ENCODE data around the gene MEIS1. TPM values are rescaled to one million over a fixed set of nuclear protein-coding genes. Genes with fewer than 3 reads are reported as not detected.
"Not testable (repeated sequence)": the region's sequence is repeated elsewhere in the genome, so short reads cannot be mapped to it uniquely, and the experiment has no call there.

Gene MEIS1
- total and polyA plus RNA-seq, 12 donors: 24.8 to 63.8 (median 38.6) TPM

DNA sequence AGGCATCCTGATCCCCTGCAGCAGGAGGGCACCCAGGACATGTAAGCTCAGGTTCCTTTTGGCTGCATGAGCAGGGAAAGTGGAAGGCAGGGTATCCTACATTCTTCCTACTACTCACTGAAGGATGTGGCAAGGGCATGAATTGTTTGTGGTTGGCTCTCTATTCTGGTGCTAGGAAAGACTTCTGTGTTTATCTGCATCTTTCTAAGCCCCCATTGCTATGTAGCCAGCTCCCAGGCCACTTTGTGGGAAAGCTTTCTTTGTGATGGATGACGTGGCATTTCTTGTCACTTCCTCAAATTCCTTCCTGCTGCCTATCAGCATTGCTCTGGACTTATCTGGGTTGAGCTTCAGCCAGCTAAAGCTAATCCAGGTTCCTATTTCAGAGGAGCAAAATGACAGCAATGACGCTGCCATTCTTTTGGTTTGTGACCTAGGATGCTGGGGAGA lies 46.2 kb downstream of the MEIS1 start:
- Histone ChIP-seq H3K27me3 (no peaks in the 10 kb centered on the region), H3K27ac (peak overlapping the region in 9 of 10 donors; percentile 24 to 74 (median 54)), H3K9me3 (peaks cover 0 to 10% (median 0%) of the 10 kb centered on the region in 11 donors), H3K4me3 (no peak overlapping the region), H3K36me3 (peaks cover 0 to 9% (median 0%) of the 10 kb centered on the region in 9 donors), H3K4me1 (peaks cover 2 to 55% (median 49%) of the 10 kb centered on the region in 9 donors)
- ATAC-seq (peak in 7 of 8 donors; percentile 56 to 86 (median 75)), DNase-seq (peak in 1 of 2 donors; percentile 43)
- 8 to 16% methylated on average over 2 of the region's 2 CpGs for WGBS, 2 donors
- intact Hi-C loops (cut with DNase I): loop anchor here in 1 of 10 donors (5.0 kb wide), 1 partner anchor 34 kb away; no protein-coding TSS in a partner anchor
- TF ChIP-seq, protein P1, sequence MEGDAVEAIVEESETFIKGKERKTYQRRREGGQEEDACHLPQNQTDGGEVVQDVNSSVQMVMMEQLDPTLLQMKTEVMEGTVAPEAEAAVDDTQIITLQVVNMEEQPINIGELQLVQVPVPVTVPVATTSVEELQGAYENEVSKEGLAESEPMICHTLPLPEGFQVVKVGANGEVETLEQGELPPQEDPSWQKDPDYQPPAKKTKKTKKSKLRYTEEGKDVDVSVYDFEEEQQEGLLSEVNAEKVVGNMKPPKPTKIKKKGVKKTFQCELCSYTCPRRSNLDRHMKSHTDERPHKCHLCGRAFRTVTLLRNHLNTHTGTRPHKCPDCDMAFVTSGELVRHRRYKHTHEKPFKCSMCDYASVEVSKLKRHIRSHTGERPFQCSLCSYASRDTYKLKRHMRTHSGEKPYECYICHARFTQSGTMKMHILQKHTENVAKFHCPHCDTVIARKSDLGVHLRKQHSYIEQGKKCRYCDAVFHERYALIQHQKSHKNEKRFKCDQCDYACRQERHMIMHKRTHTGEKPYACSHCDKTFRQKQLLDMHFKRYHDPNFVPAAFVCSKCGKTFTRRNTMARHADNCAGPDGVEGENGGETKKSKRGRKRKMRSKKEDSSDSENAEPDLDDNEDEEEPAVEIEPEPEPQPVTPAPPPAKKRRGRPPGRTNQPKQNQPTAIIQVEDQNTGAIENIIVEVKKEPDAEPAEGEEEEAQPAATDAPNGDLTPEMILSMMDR (IDR thresholded peaks at IDR 0.05): no peak

DNA sequence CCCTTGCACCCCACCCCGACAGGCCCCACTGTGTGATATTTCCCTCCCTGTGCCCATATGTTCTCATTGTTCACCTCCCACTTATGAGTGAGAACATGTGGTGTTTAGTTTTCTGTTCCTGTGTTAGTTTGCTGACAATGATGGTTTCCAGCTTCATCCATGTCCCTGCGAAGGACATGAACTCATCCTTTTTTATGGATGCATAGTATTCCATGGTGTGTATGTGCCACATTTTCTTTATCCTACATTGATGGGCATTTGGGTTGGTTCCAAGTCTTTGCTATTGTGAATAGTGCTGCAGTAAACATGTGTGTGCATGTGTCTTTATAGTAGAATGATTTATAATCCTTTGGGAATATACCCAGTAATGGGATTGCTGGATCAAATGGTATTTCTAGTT lies 50.3 kb downstream of the MEIS1 start:
- ATAC-seq; intact Hi-C loops (cut with DNase I); H3K27me3 ChIP-seq; H3K4me3 ChIP-seq; DNase-seq; H3K36me3 ChIP-seq; H3K27ac ChIP-seq: not testable (repeated sequence)
- peaks cover 3 to 50% (median 39%) of the 10 kb centered on the region in 9 donors for H3K4me1 ChIP-seq
- 96 to 100% methylated on average over 2 of the region's 2 CpGs for WGBS, 2 donors
- H3K9me3 ChIP-seq: peaks cover 0 to 13% (median 0%) of the 10 kb centered on the region in 11 donors

DNA sequence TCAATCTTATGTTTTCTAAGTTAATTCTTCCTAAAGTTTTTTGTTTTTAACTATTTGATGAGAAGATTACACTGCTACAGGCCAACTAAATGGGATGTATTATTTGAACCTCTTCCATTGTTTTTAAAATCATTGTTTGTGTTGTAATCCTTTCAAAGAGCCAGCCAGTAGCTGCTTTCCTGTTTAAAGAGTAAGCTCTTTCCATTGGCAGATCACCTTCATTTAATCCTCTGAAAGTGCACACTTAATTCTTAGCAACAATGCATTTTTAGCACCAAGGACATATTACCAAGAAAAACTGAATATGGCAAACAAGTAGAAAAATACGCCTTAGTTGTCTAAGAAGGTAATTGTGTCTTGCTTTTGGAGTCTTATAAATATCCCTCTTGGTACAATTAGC lies 54.0 kb downstream of the MEIS1 start:
- peaks cover 0 to 13% (median 0%) of the 10 kb centered on the region in 11 donors for H3K9me3 ChIP-seq
- TF ChIP-seq, protein P1 (IDR thresholded peaks at IDR 0.05): no peak
- H3K36me3 ChIP-seq: no peaks in the 10 kb centered on the region
- intact Hi-C loops (cut with DNase I): no loop called here
- H3K27ac ChIP-seq: peak overlapping the region in 9 of 10 donors; percentile 9 to 59 (median 46)
- no peak overlapping the region for H3K4me3 ChIP-seq
- no peak for DNase-seq
- peaks cover 3 to 54% (median 41%) of the 10 kb centered on the region in 9 donors for H3K4me1 ChIP-seq
- WGBS, 2 donors: 48 to 64% methylated on average over 1 of the region's 1 CpG
- ATAC-seq: peak in 1 of 8 donors; percentile 14
- H3K27me3 ChIP-seq: no peaks in the 10 kb centered on the region

DNA sequence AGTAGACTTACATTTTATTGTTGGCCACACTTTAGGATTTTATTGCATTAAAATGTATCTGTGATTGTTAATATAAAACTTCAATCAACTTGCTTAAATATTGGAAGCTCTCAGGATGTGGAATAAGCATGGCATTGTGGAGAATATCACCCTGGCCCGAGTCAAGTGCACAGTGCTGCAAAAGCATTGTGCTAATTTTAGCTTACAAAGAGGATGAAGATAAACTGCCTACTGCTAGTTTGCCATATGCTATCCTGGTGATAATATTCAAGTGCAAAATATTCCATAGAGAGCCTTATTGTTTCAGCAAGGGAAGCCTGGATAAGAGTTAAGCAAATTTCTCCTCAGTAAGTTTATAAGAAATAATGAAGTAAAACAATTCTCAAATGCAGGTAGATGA lies 54.5 kb downstream of the MEIS1 start:
- Histone ChIP-seq H3K9me3 (peaks cover 0 to 13% (median 0%) of the 10 kb centered on the region in 11 donors), H3K4me1 (peaks cover 3 to 56% (median 43%) of the 10 kb centered on the region in 9 donors), H3K36me3 (no peaks in the 10 kb centered on the region), H3K4me3 (no peak overlapping the region), H3K27ac (peak overlapping the region in 8 of 10 donors; percentile 33 to 59 (median 46)), H3K27me3 (no peaks in the 10 kb centered on the region)
- intact Hi-C loops (cut with DNase I): no loop called here
- peak; percentile 67 to 96 (median 88) for ATAC-seq
- WGBS, 2 donors: 4 to 14% methylated on average over 1 of the region's 1 CpG
- TF ChIP-seq, protein P1 (IDR thresholded peaks at IDR 0.05): no peak
- no peak for DNase-seq

DNA sequence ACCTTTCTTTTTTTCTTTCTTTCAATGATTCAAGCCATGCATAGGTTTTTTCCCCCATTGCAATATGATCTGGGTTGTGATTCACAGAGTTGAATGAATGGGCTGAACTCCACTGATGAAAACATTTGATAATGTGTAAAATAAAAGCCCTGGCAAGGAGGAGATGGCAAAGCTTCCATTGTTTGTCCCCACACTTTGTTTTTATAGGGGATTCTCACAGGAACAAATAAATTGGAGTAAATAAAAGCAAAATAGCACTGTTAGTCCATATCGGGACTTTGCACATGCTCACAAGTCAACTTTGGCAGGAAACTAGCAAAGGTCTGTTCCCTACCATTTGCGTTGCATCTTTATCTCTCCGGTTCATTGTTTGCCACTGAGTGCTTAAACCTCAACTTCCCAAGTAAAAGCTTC lies 55.7 kb downstream of the MEIS1 start:
- Histone ChIP-seq H3K4me1 (peaks cover 3 to 66% (median 52%) of the 10 kb centered on the region in 9 donors), H3K27me3 (no peaks in the 10 kb centered on the region), H3K4me3 (no peak overlapping the region), H3K27ac (peak overlapping the region in 5 of 10 donors; percentile 1 to 59 (median 33)), H3K9me3 (peaks cover 0 to 8% (median 0%) of the 10 kb centered on the region in 11 donors), H3K36me3 (no peaks in the 10 kb centered on the region)
- ATAC-seq (no peak), DNase-seq (no peak)
- TF ChIP-seq, protein P1 (IDR thresholded peaks at IDR 0.05): no peak
- intact Hi-C loops (cut with DNase I): loop anchor here in 2 of 10 donors (5.0 to 10.0 kb wide), 2 partner anchors 46 to 48 kb away; no protein-coding TSS in a partner anchor
- WGBS, 2 donors: 27 to 30% methylated on average over 3 of the region's 3 CpGs
